HG03354 (cell line): ENCODE results near the gene SOCS2.

Experiments
- ATAC-seq: cut with Tn5 transposase; IDR thresholded peaks from one replicate; pipeline ENCODE4 v1.9.1; 2021; ENCODE audit warnings: mild to moderate bottlenecking; ENCODE audit not compliant: unreplicated experiment, poor library complexity, severe bottlenecking

SOCS2 gene

DNA sequence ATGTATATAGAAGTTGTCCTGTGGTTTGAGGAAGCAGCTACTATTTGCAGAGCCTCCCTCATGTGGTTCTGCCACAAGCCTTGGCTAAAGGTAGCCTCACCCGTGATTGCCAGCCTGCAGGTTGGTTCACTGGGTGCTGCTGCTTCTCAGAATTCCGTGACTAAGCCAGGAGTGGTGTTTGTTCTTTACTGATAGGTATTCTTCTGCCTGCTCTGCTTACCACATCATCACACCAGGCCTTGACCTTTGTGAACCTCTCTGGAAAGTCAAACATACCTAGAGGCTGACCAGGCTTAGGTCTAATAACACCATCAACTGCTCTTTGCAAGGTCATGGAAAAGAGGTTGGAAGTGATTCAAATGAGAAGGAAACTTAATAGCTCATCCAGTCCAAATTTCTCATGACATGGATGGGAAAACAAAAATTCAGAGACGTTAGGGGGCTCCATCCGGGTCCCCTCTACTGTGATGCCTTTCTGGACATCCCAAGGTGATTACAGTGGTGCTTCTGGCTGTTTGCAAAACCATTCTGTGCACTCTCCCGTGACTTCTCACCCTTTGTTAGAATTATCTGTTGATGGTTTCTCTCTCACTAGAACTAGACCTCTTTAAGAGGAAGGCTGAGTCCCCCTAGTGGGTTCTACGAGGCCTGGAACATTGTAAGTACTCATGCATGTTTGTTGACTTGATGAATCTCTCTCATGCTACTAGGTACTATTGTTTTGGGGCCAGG is 8.5 kb upstream of the SOCS2 start:
- no peak for ATAC-seq

DNA sequence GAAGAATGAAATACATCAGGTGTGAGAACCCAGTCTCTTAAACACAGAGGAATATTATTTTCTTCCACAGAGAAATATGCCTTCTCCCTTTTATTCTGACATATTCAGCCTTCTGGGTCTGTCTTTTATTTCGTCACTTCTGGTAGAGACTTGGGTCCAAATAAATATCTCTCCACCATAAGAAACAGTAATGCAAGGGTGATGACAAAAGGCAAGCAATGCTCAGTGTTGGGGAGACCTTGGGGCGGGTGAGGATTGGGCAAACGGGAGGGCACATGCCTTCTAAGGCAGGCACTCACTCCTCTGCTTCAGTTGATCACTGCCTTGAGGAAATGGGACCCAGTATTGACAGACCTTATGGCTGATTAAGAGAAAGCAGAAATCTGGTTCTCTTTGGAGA is 6.7 kb upstream of the SOCS2 start:
- ATAC-seq = no peak

DNA sequence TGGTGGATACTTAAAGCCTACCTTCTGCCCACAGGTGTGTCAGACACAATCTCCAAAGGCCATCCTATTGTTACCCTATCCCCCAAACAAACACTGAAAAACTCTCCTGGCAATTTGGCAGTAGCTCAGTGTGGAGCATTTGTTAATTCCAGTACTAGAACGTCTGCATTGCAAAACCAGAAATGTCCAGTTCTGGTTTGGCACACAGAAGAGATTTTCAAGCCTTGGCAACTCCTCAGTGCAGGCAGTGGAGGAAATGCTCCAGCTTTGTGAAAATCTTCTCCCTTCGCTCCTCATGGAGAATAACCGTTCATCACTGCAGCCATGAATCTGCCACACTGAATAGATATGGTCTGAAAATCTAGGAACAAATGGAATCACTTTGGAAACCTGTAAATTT is 5.3 kb upstream of the SOCS2 start:
- no peak for ATAC-seq

DNA sequence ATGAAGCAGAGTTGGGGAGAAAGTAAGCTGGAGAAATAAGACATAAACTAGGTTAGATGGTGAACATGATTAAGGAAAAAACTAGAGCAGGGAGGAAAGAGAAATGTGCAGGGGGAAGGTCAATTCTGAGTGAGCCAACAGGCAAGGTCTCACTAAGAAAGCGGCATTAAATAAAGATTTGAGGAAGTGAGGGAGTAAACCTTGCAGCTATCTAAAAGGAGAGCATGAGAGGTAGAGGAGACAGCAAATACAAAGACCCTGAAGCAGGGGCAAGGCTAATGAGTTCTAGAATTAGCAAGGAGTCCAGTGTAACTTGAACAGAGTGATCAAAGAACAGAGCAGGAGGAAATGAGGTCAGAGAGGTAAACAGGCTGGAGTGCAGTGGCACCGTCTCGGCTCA is 4.4 kb upstream of the SOCS2 start:
- no peak for ATAC-seq

DNA sequence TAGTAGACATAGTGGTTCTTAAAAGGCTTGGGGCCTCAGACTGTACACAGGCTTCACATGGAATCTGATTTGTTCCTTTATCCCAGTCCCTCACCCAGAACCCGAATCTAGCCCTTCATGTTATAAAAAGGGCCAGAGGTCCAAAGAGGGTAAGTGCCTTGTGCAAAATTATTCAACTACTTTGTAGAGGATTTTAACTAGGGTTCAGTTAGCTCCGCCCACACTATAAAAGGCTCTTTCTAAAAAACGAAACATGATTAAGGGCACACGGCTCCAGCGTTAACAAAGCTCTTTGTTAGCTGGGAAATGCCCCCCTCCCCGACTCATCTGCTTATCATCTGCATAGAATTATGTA is 3.2 kb upstream of the SOCS2 start:
- peak; percentile 0 for ATAC-seq

DNA sequence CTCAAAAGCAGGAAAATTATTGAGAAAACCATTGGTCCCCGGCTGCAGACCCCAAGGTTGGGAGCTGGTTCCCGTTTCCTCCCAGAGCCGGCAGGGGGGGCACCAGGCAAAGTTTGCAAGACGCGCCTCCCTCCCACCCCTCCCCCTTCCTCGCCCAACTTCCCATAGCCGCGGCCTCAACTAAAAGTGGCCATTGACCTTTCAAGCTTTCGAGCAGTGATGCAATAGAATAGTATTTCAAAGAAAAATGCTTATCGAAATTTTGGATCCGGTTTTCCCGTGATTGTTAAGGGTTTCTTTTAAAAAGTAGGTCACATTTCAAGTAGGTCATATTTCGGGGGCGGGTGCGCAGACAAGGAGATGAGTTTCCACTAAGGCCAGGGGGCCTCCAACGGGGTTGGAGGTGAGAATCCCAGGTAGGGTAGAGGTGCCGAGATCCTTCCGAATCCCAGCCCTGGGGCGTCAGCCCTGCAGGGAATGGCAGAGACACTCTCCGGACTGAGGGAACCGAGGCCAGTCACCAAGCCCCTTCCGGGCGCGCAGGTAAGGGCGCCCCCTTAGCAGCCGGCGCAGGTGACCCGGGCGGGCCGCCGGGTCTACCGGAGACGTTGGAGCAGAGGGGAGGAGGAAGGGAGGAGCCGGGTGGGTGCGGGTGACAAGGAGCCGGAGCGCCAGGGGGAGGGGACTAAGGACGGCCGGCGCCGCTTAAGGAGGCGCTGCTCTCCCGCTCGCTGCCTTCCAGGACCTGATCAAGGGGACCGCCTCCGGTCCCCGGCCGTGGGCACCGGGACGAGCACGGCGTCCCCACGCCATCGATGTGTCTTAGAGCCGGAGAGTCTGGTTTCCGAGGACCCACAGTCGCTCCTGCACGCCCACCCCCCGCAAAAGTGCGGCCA is 2.6 kb upstream of the SOCS2 start:
- ATAC-seq = peak; percentile 42

DNA sequence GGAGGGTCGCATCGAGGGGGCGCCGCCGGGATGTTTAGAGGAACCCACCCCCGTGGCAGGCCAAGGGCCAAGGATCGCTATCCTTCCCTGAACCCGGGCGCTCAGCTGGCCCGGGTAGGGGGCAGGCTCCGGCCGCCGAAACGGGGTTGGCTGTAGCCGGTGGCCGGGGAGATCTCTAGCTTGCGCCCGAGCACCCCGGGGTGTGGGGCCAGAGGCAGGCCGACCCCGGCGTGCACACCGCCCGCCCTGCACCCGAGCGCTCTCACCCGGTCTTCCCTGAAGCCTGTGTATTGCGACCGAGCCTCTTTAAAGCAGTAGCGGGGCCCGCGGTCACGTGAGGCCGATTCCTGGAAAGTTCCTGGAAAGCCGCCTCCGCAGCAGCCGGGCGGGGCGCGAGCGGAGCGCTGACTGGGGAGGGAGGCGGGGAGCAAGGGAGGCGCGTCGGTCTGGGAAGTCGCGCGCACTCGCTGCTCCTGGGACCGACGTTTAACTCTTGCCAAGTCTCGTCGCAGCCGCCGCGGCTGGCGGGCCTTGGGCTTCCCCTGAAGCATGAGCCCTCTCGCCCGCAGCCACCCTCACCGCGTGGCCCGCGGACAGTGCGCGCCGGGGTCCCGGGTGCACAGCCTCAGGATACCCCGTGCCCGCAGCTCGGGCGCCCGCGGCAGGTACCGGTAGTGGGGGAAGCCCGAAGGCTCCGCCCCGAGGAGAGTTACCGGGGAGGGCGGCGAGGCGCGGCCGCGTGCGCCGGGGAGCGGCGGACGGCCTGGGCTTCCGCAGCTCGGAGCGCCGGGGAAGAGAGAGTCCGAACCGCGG is 1.7 kb upstream of the SOCS2 start:
- ATAC-seq = peak; percentile 51

DNA sequence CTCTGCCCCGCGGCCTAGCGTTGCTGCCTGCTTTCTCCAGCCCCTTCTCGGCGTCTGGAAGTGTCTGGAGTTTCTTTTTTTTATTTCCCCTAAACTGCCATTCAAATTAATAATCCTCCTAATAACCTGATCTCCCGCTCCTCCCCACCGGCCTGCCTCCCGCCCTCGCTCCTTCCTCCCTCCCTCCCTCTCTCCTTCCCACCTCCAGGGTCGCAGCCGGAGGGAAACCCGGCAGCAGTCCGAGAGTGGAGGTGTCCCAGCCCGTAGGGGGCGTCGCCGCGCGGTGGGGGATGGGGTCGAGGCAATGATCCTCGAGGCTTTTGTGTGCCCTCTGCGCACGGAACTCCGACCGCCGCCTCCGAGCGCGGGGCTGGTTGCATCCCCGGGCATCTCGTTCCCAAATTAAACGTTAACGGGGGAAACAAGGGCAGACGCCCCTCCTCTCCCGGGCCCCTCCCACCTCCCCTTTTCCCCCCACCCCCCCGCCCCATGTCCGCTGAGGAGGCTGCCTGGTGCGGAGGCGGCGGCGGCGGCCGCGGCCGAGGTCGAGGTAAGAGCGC is 1.0 kb upstream of the SOCS2 start:
- ATAC-seq = peak; percentile 25

DNA sequence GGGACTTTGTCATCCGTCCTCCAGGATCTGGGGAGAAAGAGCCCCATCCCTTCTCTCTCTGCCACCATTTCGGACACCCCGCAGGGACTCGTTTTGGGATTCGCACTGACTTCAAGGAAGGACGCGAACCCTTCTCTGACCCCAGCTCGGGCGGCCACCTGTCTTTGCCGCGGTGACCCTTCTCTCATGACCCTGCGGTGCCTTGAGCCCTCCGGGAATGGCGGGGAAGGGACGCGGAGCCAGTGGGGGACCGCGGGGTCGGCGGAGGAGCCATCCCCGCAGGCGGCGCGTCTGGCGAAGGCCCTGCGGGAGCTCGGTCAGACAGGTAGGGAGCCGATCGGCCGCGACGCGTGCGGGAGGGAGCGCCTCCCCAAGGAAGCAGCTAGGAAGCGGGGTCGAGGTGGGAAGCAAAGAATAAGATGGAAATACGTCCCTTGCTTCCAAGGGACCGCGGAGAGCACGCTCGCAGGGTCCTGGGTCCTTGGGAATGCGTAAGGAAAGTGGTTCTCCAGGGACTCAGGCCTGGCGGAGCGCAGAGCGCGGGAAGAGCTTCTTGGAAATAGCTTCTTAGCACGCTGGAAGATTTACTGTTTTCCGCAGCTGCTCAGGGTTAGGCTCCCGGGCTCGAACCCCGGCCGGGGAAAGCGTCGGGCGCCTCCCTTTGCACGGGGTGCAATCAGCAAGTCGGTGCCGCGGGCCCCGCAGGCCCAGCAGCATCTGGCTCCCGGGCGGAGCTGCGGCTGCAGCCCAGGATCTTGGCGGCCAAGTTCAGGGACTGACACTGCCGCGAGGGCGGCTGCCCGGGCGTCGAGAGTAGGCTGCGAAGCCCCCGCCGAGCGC is 457 bp downstream of the SOCS2 start:
- no peak for ATAC-seq

DNA sequence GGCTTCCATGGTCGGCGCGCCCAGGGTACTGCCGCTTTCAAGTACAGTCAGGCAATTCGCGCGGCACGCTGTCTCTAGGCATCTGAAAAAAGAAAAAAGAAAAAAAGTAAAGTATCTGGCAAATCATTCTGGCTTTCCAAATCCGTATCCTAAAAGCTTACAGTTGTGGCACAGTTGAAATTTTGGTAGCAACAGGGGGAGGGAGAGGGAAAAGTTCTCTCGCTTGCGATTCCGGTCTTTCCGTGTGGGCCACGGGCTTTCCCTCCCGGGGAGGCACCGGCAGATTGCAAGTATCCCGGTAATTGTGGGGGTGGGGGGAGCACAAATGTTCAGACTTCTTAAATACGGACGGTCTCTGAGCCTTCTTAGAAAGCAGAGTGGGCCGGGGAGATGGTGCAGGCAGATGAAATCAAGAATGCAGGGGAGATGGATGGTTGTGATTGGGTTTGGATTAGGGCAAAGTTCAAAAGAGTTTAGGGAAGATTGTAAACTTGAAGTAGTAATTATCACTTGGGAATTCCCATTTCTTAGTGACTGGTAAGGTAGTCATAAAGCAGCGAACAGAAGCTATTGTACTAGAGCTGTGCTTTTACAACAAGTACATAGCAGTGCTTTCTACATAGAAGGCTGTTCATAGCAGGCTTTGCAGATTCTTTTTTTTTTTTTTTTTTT is 1.2 kb downstream of the SOCS2 start:
- no peak for ATAC-seq

DNA sequence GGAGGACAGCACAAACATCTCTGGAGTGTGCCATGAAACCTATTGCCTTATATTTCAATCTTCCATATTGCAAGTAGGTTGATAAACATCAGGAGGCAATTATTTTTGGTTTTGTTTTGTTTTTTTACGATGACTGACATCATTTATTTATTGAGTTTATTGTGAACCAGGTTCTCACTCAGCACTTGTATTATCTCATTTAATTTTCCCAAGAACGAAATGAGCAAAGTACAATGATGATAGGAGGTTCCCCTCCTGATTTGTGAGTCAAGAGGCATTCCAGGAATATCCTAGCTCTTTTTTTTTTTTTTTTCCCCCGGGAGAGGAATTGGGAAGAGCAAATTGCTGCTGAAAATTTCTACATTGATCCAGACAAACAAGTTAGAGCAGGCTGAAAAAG is 4.7 kb downstream of the SOCS2 start:
- ATAC-seq = no peak

DNA sequence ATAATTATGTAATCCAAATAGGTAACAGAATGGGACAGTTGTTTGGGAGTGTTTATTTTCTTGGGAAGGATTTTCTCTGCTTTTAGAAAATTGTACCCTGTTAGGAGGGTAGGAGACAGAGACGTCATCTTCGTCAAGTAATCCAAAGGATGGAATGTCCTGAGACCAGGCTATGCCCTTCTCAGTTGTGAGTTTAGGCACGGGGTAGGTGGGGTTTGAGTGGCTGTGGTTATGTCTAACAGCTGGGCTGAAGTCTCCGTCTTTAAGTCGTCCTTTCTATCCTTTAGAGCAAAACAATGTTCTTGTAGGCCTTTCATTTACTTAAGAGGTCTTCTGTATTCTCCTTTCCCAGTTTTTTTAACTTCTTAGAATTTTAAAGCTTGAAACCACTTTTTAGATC is 5.7 kb downstream of the SOCS2 start:
- ATAC-seq = no peak

DNA sequence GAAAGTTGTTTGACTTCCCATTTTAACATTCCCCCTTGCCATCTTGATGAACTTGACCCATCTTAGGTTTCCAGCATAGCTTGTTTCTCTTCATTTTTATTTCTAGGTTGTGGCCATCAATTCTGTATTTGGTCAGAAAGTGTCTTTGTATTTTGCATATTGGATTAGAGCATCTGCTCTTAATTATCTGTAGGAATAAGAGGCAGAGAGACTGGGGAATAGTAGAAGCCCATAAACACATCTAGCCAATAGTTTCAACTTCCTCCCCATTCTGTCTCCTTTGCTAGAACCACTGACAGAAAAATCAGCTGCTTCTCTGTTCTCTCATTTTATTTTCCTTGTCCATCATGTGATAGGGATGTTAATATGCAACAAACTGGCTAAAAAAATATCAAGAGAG is 8.2 kb downstream of the SOCS2 start:
- no peak for ATAC-seq

DNA sequence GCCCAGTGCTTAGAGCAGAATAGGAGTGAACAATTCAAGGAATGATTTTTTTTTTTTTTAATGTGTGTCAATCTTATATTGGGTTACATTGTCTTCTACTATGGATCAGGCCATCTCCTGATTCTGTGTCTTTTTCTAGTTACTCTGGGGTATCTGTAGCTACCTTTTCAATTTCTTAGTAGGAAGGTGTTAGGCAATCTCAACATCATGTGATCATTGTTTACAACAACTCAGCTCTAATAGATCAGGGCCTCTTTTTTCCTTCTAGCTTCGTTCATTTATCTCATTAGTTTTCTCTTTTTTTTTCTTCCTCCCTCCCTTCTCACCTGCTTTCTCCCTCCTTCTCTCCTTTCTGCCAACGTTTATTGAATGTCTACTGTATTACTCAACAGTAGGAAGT is 8.9 kb downstream of the SOCS2 start:
- ATAC-seq = no peak

DNA sequence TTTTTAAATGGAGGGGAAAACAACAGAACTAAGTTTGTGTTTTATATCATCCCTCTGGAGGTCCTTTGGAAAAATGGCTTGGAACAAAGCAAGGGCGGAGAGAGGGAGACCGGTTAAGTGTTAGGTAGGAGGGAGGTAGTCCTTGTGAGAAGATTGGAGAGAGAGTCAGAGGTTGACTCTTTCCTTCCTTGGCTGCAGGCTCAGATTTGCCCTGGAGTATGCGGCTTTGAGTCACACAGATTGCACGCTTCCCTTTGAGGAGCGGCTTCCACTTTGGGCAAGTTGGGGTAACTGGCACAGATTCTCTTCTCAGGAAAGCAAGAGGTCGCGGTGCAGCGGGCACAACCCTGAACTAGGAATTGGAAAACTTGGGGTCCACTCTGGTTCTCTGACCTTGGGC is 9.9 kb downstream of the SOCS2 start:
- ATAC-seq = no peak

DNA sequence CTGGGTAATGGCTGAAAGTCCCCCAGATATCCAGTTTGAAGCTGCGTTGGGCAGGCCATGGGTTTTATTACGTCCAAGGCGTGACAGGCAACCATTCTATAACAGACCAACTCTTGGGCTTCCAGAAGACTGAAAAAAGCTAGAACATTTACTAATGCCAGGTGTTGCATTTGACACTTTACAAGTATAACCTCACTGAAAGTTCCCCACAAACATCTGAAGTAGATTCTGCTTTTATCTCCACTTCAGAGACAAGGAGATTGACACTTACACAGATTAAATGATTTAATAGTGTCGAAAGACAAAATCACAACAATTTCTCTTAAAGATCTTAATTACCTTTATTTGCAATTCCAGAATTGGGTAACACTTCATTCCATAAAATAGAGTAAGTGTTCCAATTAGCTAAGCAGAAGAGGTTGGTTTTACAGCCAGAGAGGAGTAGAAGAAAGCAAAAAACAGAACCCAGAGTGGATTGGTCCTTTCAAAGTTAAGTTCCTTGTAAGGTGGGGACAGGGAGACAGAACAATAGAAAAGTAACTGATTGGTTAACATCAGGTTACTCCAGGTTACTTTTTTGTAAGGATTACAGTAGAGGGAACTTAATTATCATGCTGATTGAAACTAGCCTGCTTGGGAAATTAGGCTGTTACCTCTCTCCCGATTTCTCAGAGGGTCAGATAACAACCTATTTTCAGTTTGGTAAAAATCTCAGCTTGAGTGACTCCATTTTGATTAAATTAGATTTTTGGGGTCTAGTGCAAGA is 11.3 kb downstream of the SOCS2 start:
- ATAC-seq = no peak

DNA sequence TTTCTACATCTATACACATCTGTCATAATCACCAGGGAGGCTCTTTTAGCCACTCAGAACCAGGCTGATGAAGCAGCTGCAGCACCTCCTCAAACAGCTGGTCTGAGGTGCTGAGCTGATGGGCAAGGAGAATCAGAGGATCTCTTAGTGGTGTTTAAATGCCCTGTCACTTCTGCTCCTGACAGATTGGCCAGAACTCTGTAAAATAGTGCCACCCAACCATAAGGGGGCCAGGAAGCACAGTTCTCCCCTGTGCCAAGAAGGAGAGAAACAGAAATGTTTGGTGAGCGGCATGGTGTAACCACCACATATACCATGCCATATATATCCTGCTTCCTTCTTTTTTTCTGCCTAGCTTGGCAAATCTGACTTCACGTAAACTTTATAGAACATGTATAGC is 12.8 kb downstream of the SOCS2 start:
- ATAC-seq = no peak

DNA sequence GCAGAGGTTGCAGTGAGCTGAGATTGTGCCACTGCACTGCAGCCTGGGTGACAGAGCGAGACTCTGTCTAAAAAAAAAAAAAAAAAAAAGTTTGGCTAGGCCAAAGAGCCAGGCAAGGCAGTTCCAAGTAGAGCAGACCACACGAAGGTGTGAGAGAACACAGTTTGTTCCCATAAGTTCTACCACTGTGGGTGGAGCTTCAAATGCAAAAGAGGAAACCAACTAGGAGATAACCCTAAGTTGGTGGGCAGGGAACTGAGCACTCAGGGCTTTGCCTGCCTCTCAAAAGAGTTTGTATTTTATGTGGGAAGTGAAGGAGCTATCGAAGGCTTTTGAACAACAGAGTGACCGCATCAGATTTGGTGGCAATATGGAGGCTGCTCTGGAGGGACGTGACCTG is 15.1 kb downstream of the SOCS2 start:
- no peak for ATAC-seq
